OCI-LY7 (cell line): ENCODE measurements around the gene USP22. TPM values are rescaled to one million over a fixed set of nuclear protein-coding genes. Genes with fewer than 3 reads are reported as not detected.

Source experiments
- BruUV-seq: library from RNA; stranded (reverse); fragments of 400-500 nt; replicated peaks from 2 replicates; lab custom pipeline; 2021; lab: Mats Ljungman, UMichigan
- CTCF ChIA-PET: fragments of 300-600 bp; sonication (Branson Sonifier 250); formaldehyde crosslinking; loops from one replicate; lab custom pipeline; 2022; ENCODE audit warnings: antibody characterized with exemption; ENCODE audit not compliant: unreplicated experiment; lab: Charles Lee
- POLR2A ChIA-PET: fragments of 300-600 bp; sonication (Branson Sonifier 250); formaldehyde crosslinking; loops from one replicate; lab custom pipeline; 2022; ENCODE audit warnings: antibody characterized with exemption; lab: Charles Lee
- DNase-seq: peaks from one replicate; pipeline ENCODE4 v3.0.0-alpha.2; 2015; ENCODE audit warnings: low spot score
- H2AFZ ChIP-seq: fragments of 200-600 bp; sonication (generic), shearing (Covaris generic); 2 replicates; pipeline ENCODE4 v1.6.1; 2014; ENCODE audit warnings: mild to moderate bottlenecking, antibody characterized with exemption, low read length, moderate library complexity
- H3K27ac ChIP-seq: fragments of 200-600 bp; sonication (generic); 2 replicates; pipeline ENCODE4 v1.5.1; 2014; ENCODE audit warnings: mixed run types, low read depth, mild to moderate bottlenecking, moderate library complexity, low read length, inconsistent platforms; ENCODE audit not compliant: poor library complexity, severe bottlenecking
- H3K36me3 ChIP-seq: fragments of 200-600 bp; sonication (generic); 2 replicates; pipeline ENCODE4 v1.6.1; 2014; ENCODE audit warnings: mild to moderate bottlenecking, antibody characterized with exemption, low read length, moderate library complexity, mixed read lengths; ENCODE audit not compliant: insufficient read depth
- H3K4me1 ChIP-seq: fragments of 200-600 bp; sonication (generic); 2 replicates; pipeline ENCODE4 v1.5.1; 2014; ENCODE audit warnings: mild to moderate bottlenecking, low read length; ENCODE audit not compliant: insufficient read depth, poor library complexity, severe bottlenecking
- H3K4me2 ChIP-seq: fragments of 200-600 bp; sonication (generic); 2 replicates; pipeline ENCODE4 v1.6.1; 2014; ENCODE audit warnings: mild to moderate bottlenecking, low read length
- H3K4me3 ChIP-seq: fragments of 200-600 bp; sonication (generic); 2 replicates; pipeline ENCODE4 v1.5.1; 2014; ENCODE audit warnings: mild to moderate bottlenecking, low read depth, low read length; ENCODE audit not compliant: poor library complexity, severe bottlenecking
- H3K79me2 ChIP-seq: fragments of 200-600 bp; sonication (generic); 2 replicates; pipeline ENCODE4 v1.6.1; 2016; ENCODE audit warnings: low read depth, mild to moderate bottlenecking, low read length, moderate library complexity, mixed read lengths; ENCODE audit not compliant: insufficient read depth
- H3K9me2 ChIP-seq: fragments of 200-600 bp; sonication (generic); 2 replicates; pipeline ENCODE4 v1.6.1; 2016; ENCODE audit warnings: mild to moderate bottlenecking, low read length, mixed read lengths; ENCODE audit not compliant: insufficient read depth
- H3K9me3 ChIP-seq: fragments of 200-600 bp; sonication (generic); 2 replicates; pipeline ENCODE4 v1.6.1; 2014; ENCODE audit warnings: mild to moderate bottlenecking, mixed run types, low read length, mixed read lengths
- H4K20me1 ChIP-seq: fragments of 200-600 bp; sonication (generic); 2 replicates; pipeline ENCODE4 v1.6.1; 2014; ENCODE audit warnings: mild to moderate bottlenecking, antibody characterized with exemption, low read length, moderate library complexity, mixed read lengths; ENCODE audit not compliant: insufficient read depth
- CTCF ChIP-seq: fragments of 200-600 bp; sonication (generic); conservative IDR thresholded peaks from 2 replicates; pipeline ENCODE4 v1.5.1; 2014; ENCODE audit warnings: mild to moderate bottlenecking, antibody characterized with exemption, low read length, moderate library complexity, mixed read lengths
- EZH2phosphoT487 ChIP-seq: fragments of 200-600 bp; sonication (generic); IDR thresholded peaks from 2 replicates; pipeline ENCODE4 v1.6.1; 2018; ENCODE audit warnings: low read depth, borderline replicate concordance, mild to moderate bottlenecking, mixed run types, antibody characterized with exemption, low read length, moderate library complexity, mixed read lengths
- intact Hi-C: fragments of 100-400 bp; cut with micrococcal nuclease; formaldehyde crosslinking; loops from one replicate; pipeline ENCODE4 v1.10.0; 2022; ENCODE audit not compliant: unreplicated experiment
- total RNA-seq, 2 experiments: library from RNA; depleted of rRNA in 1 of 2; stranded (reverse); fragments of >200 nt in 1 of 2; shearing (Covaris generic) in 1 of 2; gene quantifications; 2 replicates each; pipeline ENCODE4 v1.2.3, GENCODE V29; 2014 to 2022

Gene USP22
- total RNA-seq, 2 experiments from 2014 or later = 180 to 302 TPM

- Histone ChIP-seq H3K4me3 (no peak overlapping the region), H4K20me1 (no peaks in the 10 kb centered on the region), H3K4me1 (peaks cover 33% of the 10 kb centered on the region), H3K27ac (no peak overlapping the region), H2AFZ (no peak overlapping the region), H3K36me3 (peaks cover 7% of the 10 kb centered on the region), H3K79me2 (peaks cover 14% of the 10 kb centered on the region), H3K9me3 (no peaks in the 10 kb centered on the region), H3K9me2 (no peaks in the 10 kb centered on the region), H3K4me2 (no peak overlapping the region)
- BruUV-seq = no TSS peak
- intact Hi-C loops = no loop called here
- ChIA-PET CTCF (no interaction called here), POLR2A (no interaction called here)
- DNase-seq = no peak
- TF ChIP-seq CTCF = no peak
- no peak for TF ChIP-seq EZH2phosphoT487
These were observed 3.4 kb upstream of the USP22 start for GRCh38 chr17:21046216-21046615.

- peak overlapping the region; percentile 94; the same call in 1 of the 2 replicates for H3K4me2 ChIP-seq
- peak overlapping the region; percentile 86 for H3K27ac ChIP-seq
- ChIA-PET POLR2A (interaction anchor here (2.1 to 4.1 kb wide), 2 partner anchors 9 to 13 kb away, joined by 12 to 57 read pairs; no protein-coding TSS in a partner anchor), CTCF (no interaction called here)
- no peaks in the 10 kb centered on the region for H3K9me3 ChIP-seq
- DNase-seq = no peak
- peaks cover 21% of the 10 kb centered on the region for H3K4me1 ChIP-seq
- peaks cover 11% of the 10 kb centered on the region for H3K36me3 ChIP-seq
- no TSS peak for BruUV-seq
- TF ChIP-seq EZH2phosphoT487 (no peak), CTCF (no peak)
- 0 out of 2 replicates have a peak, but pooled peaks cover 4% of the 10 kb centered on the region for H4K20me1 ChIP-seq
- intact Hi-C loops = loop anchor here (5.0 kb wide), 1 partner anchor 242 kb away; no protein-coding TSS in a partner anchor
- peak overlapping the region; percentile 67; the same call in 1 of the 2 replicates for H2AFZ ChIP-seq
- H3K79me2 ChIP-seq = peaks cover 27% of the 10 kb centered on the region
- no peaks in the 10 kb centered on the region for H3K9me2 ChIP-seq
- H3K4me3 ChIP-seq = no peak overlapping the region
These were observed 2.2 kb upstream of the USP22 start for GRCh38 chr17:21044971-21045370.
